Right lobe of liver (tissue), 6 donors: ENCODE results near the gene SLC28A1. TPM values are rescaled to one million over a fixed set of nuclear protein-coding genes. Genes with fewer than 3 reads are reported as not detected.
"Not testable (repeated sequence)": the region's sequence is repeated elsewhere in the genome, so short reads cannot be mapped to it uniquely, and the experiment has no call there.

Experiments
- ATAC-seq, 4 donors: fragments of 200-7000 bp; cut with Tn5 transposase; one replicate each; pipeline ENCODE4 v1.9.1; 2020; ENCODE audit warnings: mild to moderate bottlenecking in 4 of 4, moderate library complexity in 4 of 4
- DNase-seq, 3 donors: peaks; one replicate each; pipeline ENCODE4 v3.0.0-alpha.2; 2020
- H3K27ac ChIP-seq, 3 donors: fragments of 200-600 bp; one replicate each; pipeline ENCODE4 v1.8.0; 2022
- H3K27me3 ChIP-seq, 2 donors: fragments of 200-600 bp; one replicate each; pipeline ENCODE4 v1.8.0; 2022
- H3K36me3 ChIP-seq, 4 donors: fragments of 200-600 bp; sonication (generic) in 1 of 4; one replicate each; pipeline versions ENCODE4 v1.5.1 to v1.8.0; 2017 to 2022; ENCODE audit warnings: control low read depth in 1 of 4
- H3K4me1 ChIP-seq, 4 donors: fragments of 200-600 bp; sonication (generic) in 1 of 4; one replicate each; pipeline versions ENCODE4 v1.5.1 to v1.8.0; 2017 to 2022; ENCODE audit warnings: control low read depth in 1 of 4
- H3K4me3 ChIP-seq, 3 donors: fragments of 200-600 bp; one replicate each; pipeline ENCODE4 v1.8.0; 2022
- H3K9me3 ChIP-seq, 4 donors: fragments of 200-600 bp; sonication (generic) in 1 of 4; one replicate each; pipeline versions ENCODE4 v1.5.1 to v1.8.0; 2017 to 2022; ENCODE audit warnings: control low read depth in 1 of 4
- CTCF ChIP-seq, 4 donors: fragments of 200-600 bp in 3 of 4; fragments of 450-650 bp in 1 of 4; IDR thresholded peaks; one replicate each; pipeline versions ENCODE4 v1.5.1 to v1.8.0; 2016 to 2022; ENCODE audit warnings: antibody characterized with exemption in 4 of 4, mild to moderate bottlenecking in 2 of 4
- POLR2A ChIP-seq: fragments of 450-650 bp; IDR thresholded peaks from one replicate; pipeline ENCODE4 v1.6.1; 2017; ENCODE audit warnings: antibody characterized with exemption, mild to moderate bottlenecking
- WGBS: methylation state at CpG from one replicate; pipeline ENCODE4 v1.1.6; 2018; ENCODE audit warnings: low coverage, low lambda C conversion rate; ENCODE audit not compliant: insufficient coverage; ENCODE audit errors: missing lambda C conversion rate; 5-methylcytosine and 5-hydroxymethylcytosine counted together
- intact Hi-C, 2 donors: fragments of 100-400 bp; cut with DNase I; formaldehyde crosslinking; loops; one replicate each; pipeline versions ENCODE4 v1.11.2 to v1.14.1; 2022
- total RNA-seq, 6 experiments: library from RNA; depleted of rRNA in 2 of 6; stranded (reverse); fragments of >200 nt in 2 of 6; fragmentation: NEBNext Ultra II Directional in 3 of 6; extraction: Animal tissue kit (Norgen Biotek cat#: 25700) in 3 of 6; gene quantifications; one replicate each; pipeline versions ENCODE4 v1.1.0 to v1.2.4, GENCODE V29; 2016 to 2023
- donor health status: DM: no; HTN: yes; CAD: no.
- donor health status: DM: no; HTN: no; CAD: no.
- donor health status: DM: no; HTN: no; CAD: no.
- donor health status: DM: no; HTN: yes; CAD: no.
- donor health status: DM: no; HTN: yes; CAD: no.

The SLC28A1 gene
- total RNA-seq, 6 experiments from 2014 or later, result 33.2 to 75.4 (median 49.9) TPM

- TF ChIP-seq POLR2A (no peak), CTCF (IDR thresholded peaks at IDR 0.05) (no peak)
- H3K4me1 ChIP-seq, result peaks cover 0 to 15% (median 0%) of the 10 kb centered on the region in 4 donors
- intact Hi-C loops, result loop anchor here in 1 of 2 donors (5.0 kb wide), 1 partner anchor 273 kb away; the partner anchor contains the start of gene ZSCAN2
- H3K4me3 ChIP-seq, result no peak overlapping the region
- DNase-seq, result no peak
- H3K27ac ChIP-seq, result no peak overlapping the region
- ATAC-seq, result peak in 1 of 4 donors; percentile 15
- 89% methylated on average over 5 of the region's 5 CpGs for WGBS
- H3K36me3 ChIP-seq, result no peaks in the 10 kb centered on the region
- H3K27me3 ChIP-seq, result no peaks in the 10 kb centered on the region
- H3K9me3 ChIP-seq, result no peaks in the 10 kb centered on the region
These were observed 9.3 kb upstream of the SLC28A1 start for GRCh38 chr15:84874981-84875699.

GRCh38 chr15:84876269-84876668, 8.2 kb upstream of the SLC28A1 start:
- Histone ChIP-seq H3K27ac (no peak overlapping the region), H3K27me3 (no peaks in the 10 kb centered on the region), H3K4me1 (peaks cover 0 to 15% (median 0%) of the 10 kb centered on the region in 4 donors), H3K9me3 (no peaks in the 10 kb centered on the region), H3K4me3 (no peak overlapping the region), H3K36me3 (no peaks in the 10 kb centered on the region)
- intact Hi-C loops, result loop anchor here in 1 of 2 donors (5.0 kb wide), 1 partner anchor 274 kb away; the partner anchor contains the start of gene ZSCAN2
- ATAC-seq (no peak), DNase-seq (no peak)
- TF ChIP-seq POLR2A, result no peak
- no peak for TF ChIP-seq CTCF (IDR thresholded peaks at IDR 0.05)

- intact Hi-C loops, result loop anchor here in 1 of 2 donors (5.0 kb wide), 1 partner anchor 275 kb away; the partner anchor contains the start of gene ZSCAN2
- not testable (repeated sequence) for H3K4me3 ChIP-seq, H3K36me3 ChIP-seq, H3K27ac ChIP-seq, H3K9me3 ChIP-seq, ATAC-seq, H3K27me3 ChIP-seq
- DNase-seq, result peak in 1 of 3 donors; percentile 24
- peaks cover 0 to 15% (median 0%) of the 10 kb centered on the region in 4 donors for H3K4me1 ChIP-seq
- WGBS, result 82% methylated on average over 3 of the region's 3 CpGs
These were observed 6.8 kb upstream of the SLC28A1 start for GRCh38 chr15:84877701-84878100.

- H3K27me3 ChIP-seq, result no peaks in the 10 kb centered on the region
- peak; percentile 66 to 79 (median 77) for DNase-seq
- TF ChIP-seq POLR2A (no peak), CTCF (IDR thresholded peaks at IDR 0.05) (peak; percentile 69 to 89 (median 78))
- 73% methylated on average over 3 of the region's 4 CpGs for WGBS
- peaks cover 0 to 19% (median 3%) of the 10 kb centered on the region in 4 donors for H3K4me1 ChIP-seq
- no peaks in the 10 kb centered on the region for H3K36me3 ChIP-seq
- H3K4me3 ChIP-seq, result no peak overlapping the region
- no peaks in the 10 kb centered on the region for H3K9me3 ChIP-seq
- intact Hi-C loops, result loop anchor here in 1 of 2 donors (5.0 kb wide), 1 partner anchor 276 kb away; the partner anchor contains the start of gene ZSCAN2
- peak; percentile 81 to 92 (median 88) for ATAC-seq
- no peak overlapping the region for H3K27ac ChIP-seq
These were observed 6.0 kb upstream of the SLC28A1 start for GRCh38 chr15:84878504-84878903.

- H3K9me3 ChIP-seq, result no peaks in the 10 kb centered on the region
- no peaks in the 10 kb centered on the region for H3K36me3 ChIP-seq
- 71% methylated on average over 1 of the region's 11 CpGs for WGBS
- intact Hi-C loops, result loop anchor here in 1 of 2 donors (5.0 kb wide), 1 partner anchor 277 kb away; the partner anchor contains the start of gene ZSCAN2
- no peak overlapping the region for H3K4me3 ChIP-seq
- TF ChIP-seq CTCF (IDR thresholded peaks at IDR 0.05) (no peak), POLR2A (no peak)
- ATAC-seq, result no peak
- no peaks in the 10 kb centered on the region for H3K27me3 ChIP-seq
- DNase-seq, result no peak
- H3K4me1 ChIP-seq, result peaks cover 0 to 23% (median 6%) of the 10 kb centered on the region in 4 donors
- no peak overlapping the region for H3K27ac ChIP-seq
These were observed 5.2 kb upstream of the SLC28A1 start for GRCh38 chr15:84879088-84879780.
